Measurements from ENCODE around the gene ITIH5. TPM values are rescaled to one million over a fixed set of nuclear protein-coding genes. Genes with fewer than 3 reads are reported as not detected.

The ITIH5 gene
- total and polyA plus RNA-seq, 2 of the 13 experiments (the other 11 are each of a cell fraction or from before 2014, with no cell fraction given): 4.7 to 8.9 TPM

DNA sequence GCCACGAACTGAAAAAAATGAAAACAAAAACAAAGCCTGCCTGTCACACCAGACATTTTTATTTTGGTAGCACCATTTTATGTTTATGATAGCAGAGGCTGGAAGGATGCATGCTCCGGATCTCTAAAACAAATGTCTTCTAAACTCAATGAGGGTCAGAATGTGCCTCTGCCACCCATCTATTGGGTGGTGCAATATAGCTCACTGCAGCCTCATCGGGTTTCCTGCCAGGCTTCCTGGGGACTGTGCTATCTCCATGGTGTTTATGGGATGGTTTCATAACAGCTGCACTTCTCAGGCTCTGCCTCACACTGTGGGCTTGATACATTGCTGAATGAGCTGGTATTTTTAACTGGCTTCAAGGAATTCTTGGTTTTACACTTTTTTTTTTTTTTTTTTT, 94.4 kb downstream of the ITIH5 start:
- ChIA-PET POLR2A (interaction anchor here (0.6 kb wide), 1 partner anchor 10 kb away, joined by 3 read pairs; no protein-coding TSS in a partner anchor), CTCF (ENCODE audit: low intra/inter-chr PET ratio, low total read pairs) (no interaction called here)
- BruUV-seq (replicated peaks): no TSS peak
- H3K4me2 ChIP-seq (ENCODE audit: low read depth, low read length): no peak overlapping the region
- H3K4me1 ChIP-seq (ENCODE audit: insufficient read depth, low read length): no peaks in the 10 kb centered on the region
- H2AFZ ChIP-seq (ENCODE audit: low read length): no peak overlapping the region
- TF ChIP-seq, protein P1, sequence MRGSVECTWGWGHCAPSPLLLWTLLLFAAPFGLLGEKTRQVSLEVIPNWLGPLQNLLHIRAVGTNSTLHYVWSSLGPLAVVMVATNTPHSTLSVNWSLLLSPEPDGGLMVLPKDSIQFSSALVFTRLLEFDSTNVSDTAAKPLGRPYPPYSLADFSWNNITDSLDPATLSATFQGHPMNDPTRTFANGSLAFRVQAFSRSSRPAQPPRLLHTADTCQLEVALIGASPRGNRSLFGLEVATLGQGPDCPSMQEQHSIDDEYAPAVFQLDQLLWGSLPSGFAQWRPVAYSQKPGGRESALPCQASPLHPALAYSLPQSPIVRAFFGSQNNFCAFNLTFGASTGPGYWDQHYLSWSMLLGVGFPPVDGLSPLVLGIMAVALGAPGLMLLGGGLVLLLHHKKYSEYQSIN (CRISPR knock-in tag; IDR thresholded peaks at IDR 0.05; ENCODE audit: borderline replicate concordance): no peak
- TF ChIP-seq, protein P2, sequence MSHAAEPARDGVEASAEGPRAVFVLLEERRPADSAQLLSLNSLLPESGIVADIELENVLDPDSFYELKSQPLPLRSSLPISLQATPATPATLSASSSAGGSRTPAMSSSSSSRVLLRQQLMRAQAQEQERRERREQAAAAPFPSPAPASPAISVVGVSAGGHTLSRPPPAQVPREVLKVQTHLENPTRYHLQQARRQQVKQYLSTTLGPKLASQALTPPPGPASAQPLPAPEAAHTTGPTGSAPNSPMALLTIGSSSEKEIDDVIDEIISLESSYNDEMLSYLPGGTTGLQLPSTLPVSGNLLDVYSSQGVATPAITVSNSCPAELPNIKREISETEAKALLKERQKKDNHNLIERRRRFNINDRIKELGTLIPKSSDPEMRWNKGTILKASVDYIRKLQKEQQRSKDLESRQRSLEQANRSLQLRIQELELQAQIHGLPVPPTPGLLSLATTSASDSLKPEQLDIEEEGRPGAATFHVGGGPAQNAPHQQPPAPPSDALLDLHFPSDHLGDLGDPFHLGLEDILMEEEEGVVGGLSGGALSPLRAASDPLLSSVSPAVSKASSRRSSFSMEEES (CRISPR knock-in tag; IDR thresholded peaks at IDR 0.05): no peak
- TF ChIP-seq, protein P3, sequence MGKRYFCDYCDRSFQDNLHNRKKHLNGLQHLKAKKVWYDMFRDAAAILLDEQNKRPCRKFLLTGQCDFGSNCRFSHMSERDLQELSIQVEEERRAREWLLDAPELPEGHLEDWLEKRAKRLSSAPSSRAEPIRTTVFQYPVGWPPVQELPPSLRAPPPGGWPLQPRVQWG (CRISPR knock-in tag; IDR thresholded peaks at IDR 0.05; ENCODE audit: borderline replicate concordance, low read depth): no peak
- no peak for TF ChIP-seq TCF12 (IDR thresholded peaks at IDR 0.05)
- TF ChIP-seq TCF12 (CRISPR knock-in tag; IDR thresholded peaks at IDR 0.05): no peak
- no peak for TF ChIP-seq ZSCAN20 (CRISPR knock-in tag; IDR thresholded peaks at IDR 0.05; ENCODE audit: borderline replicate concordance)
- no peak for TF ChIP-seq HHEX (CRISPR knock-in tag; IDR thresholded peaks at IDR 0.05)
- no peak for TF ChIP-seq ZNF263 (CRISPR knock-in tag; IDR thresholded peaks at IDR 0.05)
- TF ChIP-seq, protein P4, sequence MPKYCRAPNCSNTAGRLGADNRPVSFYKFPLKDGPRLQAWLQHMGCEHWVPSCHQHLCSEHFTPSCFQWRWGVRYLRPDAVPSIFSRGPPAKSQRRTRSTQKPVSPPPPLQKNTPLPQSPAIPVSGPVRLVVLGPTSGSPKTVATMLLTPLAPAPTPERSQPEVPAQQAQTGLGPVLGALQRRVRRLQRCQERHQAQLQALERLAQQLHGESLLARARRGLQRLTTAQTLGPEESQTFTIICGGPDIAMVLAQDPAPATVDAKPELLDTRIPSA (CRISPR knock-in tag; IDR thresholded peaks at IDR 0.05; ENCODE audit: borderline replicate concordance): no peak
- no peak for TF ChIP-seq ZFP41 (CRISPR knock-in tag; IDR thresholded peaks at IDR 0.05; ENCODE audit: borderline replicate concordance)
- TF ChIP-seq MIER3 (CRISPR knock-in tag; IDR thresholded peaks at IDR 0.05; ENCODE audit: borderline replicate concordance): no peak
- no peak for TF ChIP-seq NFE2 (CRISPR knock-in tag; IDR thresholded peaks at IDR 0.05)
- no peak for TF ChIP-seq RORA (CRISPR knock-in tag; IDR thresholded peaks at IDR 0.05)
- no peak for TF ChIP-seq KDM5A (IDR thresholded peaks at IDR 0.05; ENCODE audit: borderline replicate concordance, low read length)
- TF ChIP-seq SMAD1 (CRISPR knock-in tag; IDR thresholded peaks at IDR 0.05; ENCODE audit: borderline replicate concordance, low read depth): no peak
- TF ChIP-seq RAD51 (IDR thresholded peaks at IDR 0.05; ENCODE audit: borderline replicate concordance): no peak
- TF ChIP-seq, protein P5, sequence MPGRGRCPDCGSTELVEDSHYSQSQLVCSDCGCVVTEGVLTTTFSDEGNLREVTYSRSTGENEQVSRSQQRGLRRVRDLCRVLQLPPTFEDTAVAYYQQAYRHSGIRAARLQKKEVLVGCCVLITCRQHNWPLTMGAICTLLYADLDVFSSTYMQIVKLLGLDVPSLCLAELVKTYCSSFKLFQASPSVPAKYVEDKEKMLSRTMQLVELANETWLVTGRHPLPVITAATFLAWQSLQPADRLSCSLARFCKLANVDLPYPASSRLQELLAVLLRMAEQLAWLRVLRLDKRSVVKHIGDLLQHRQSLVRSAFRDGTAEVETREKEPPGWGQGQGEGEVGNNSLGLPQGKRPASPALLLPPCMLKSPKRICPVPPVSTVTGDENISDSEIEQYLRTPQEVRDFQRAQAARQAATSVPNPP (CRISPR knock-in tag; IDR thresholded peaks at IDR 0.05): no peak
- intact Hi-C loops (cut with micrococcal nuclease; ENCODE audit: unreplicated experiment) (no loop called here), in situ Hi-C loops (cut with HindIII; ENCODE audit: extremely low pct_ligation_motif_present, low pct_unique_long_range_greater_than_20kb) (no loop called here)
- H3K27ac ChIP-seq (ENCODE audit: extremely low read length, insufficient read depth, low read length): no peak overlapping the region
- H3K9me3 ChIP-seq (ENCODE audit: low read length): no peaks in the 10 kb centered on the region
- no peak for DNase-seq (ENCODE audit: low spot score)
- no peaks in the 10 kb centered on the region for H3K79me2 ChIP-seq (ENCODE audit: insufficient read depth, low read length)
- no peak for FAIRE-seq
- WGBS (ENCODE audit: low lambda C conversion rate): 71% methylated on average over 3 of the region's 3 CpGs
- no peak overlapping the region for H3K9ac ChIP-seq (ENCODE audit: insufficient read depth, low read depth, low read length)
- no peaks in the 10 kb centered on the region for H3K36me3 ChIP-seq (replicated peaks in 1 of 2; ENCODE audit: control insufficient read depth in 1 of 2, insufficient read depth in 2 of 2, low read length in 2 of 2)
- H3K27me3 ChIP-seq (ENCODE audit: control insufficient read depth in 1 of 2, insufficient read depth in 2 of 2, low read length in 2 of 2): no peaks in the 10 kb centered on the region
- no peak overlapping the region for H3K4me3 ChIP-seq (replicated peaks in 1 of 3; ENCODE audit: insufficient read depth in 1 of 3, low read depth in 2 of 3, low read length in 3 of 3)
- no peaks in the 10 kb centered on the region for H4K20me1 ChIP-seq (ENCODE audit: insufficient read depth, low read length)
- no peak for ATAC-seq
